GM23248 (cell line): ENCODE results near the gene ZNF791. TPM values are rescaled to one million over a fixed set of nuclear protein-coding genes. Genes with fewer than 3 reads are reported as not detected.
"Not testable (repeated sequence)": the region's sequence is repeated elsewhere in the genome, so short reads cannot be mapped to it uniquely, and the experiment has no call there.

Experiments used
- DNase-seq: peaks from one replicate; pipeline ENCODE4 v3.0.0-alpha.2; 2015
- H2AFZ ChIP-seq: fragments of 200-600 bp; sonication (generic); 2 replicates; pipeline ENCODE4 v1.6.1; 2016; ENCODE audit warnings: antibody characterized with exemption
- H3F3A ChIP-seq: fragments of 200-600 bp; sonication (generic); 2 replicates; pipeline ENCODE4 v1.6.1; 2016; ENCODE audit warnings: mild to moderate bottlenecking, antibody characterized with exemption, mixed run types; ENCODE audit not compliant: insufficient read depth
- H3K27ac ChIP-seq: fragments of 200-600 bp; sonication (generic); 2 replicates; pipeline ENCODE4 v1.5.1; 2016; ENCODE audit warnings: mild to moderate bottlenecking
- H3K27me3 ChIP-seq: fragments of 200-600 bp; sonication (generic); replicated peaks from 2 replicates; pipeline ENCODE4 v1.6.1; 2016; ENCODE audit warnings: mild to moderate bottlenecking; ENCODE audit not compliant: insufficient read depth
- H3K36me3 ChIP-seq: fragments of 200-600 bp; sonication (generic); 2 replicates; pipeline ENCODE4 v1.6.1; 2016; ENCODE audit warnings: low read depth, mild to moderate bottlenecking
- H3K4me1 ChIP-seq: fragments of 200-600 bp; sonication (generic); 2 replicates; pipeline ENCODE4 v1.6.1; 2016; ENCODE audit warnings: mild to moderate bottlenecking; ENCODE audit not compliant: insufficient read depth
- H3K4me2 ChIP-seq: fragments of 200-600 bp; sonication (generic); one replicate; pipeline ENCODE4 v1.6.1; 2016; ENCODE audit warnings: mild to moderate bottlenecking; ENCODE audit not compliant: unreplicated experiment
- H3K4me3 ChIP-seq: fragments of 200-600 bp; sonication (generic); 2 replicates; pipeline ENCODE4 v1.5.1; 2016; ENCODE audit warnings: mild to moderate bottlenecking
- H3K79me2 ChIP-seq: fragments of 200-600 bp; sonication (generic); 2 replicates; pipeline ENCODE4 v1.6.1; 2016; ENCODE audit warnings: mild to moderate bottlenecking; ENCODE audit not compliant: insufficient read depth
- H3K9ac ChIP-seq: fragments of 200-600 bp; sonication (generic); 2 replicates; pipeline ENCODE4 v1.6.1; 2016; ENCODE audit warnings: mild to moderate bottlenecking
- H3K9me2 ChIP-seq: fragments of 200-600 bp; sonication (generic); 2 replicates; pipeline ENCODE4 v1.6.1; 2016; ENCODE audit warnings: mixed run types, mild to moderate bottlenecking, moderate library complexity; ENCODE audit not compliant: insufficient read depth
- H3K9me3 ChIP-seq: fragments of 200-600 bp; sonication (generic); one replicate; pipeline ENCODE4 v1.6.1; 2017; ENCODE audit warnings: low read depth
- H4K20me1 ChIP-seq: fragments of 200-600 bp; sonication (generic); 2 replicates; pipeline ENCODE4 v1.6.0; 2016; ENCODE audit not compliant: insufficient read depth
- EZH2 ChIP-seq: fragments of 200-600 bp; sonication (generic); IDR thresholded peaks from 2 replicates; pipeline ENCODE4 v1.6.1; 2018; ENCODE audit warnings: antibody characterized with exemption, mild to moderate bottlenecking; ENCODE audit not compliant: insufficient read depth, poor library complexity, severe bottlenecking
- EZH2phosphoT487 ChIP-seq: fragments of 200-600 bp; sonication (generic); IDR thresholded peaks from 2 replicates; pipeline ENCODE4 v1.6.1; 2018; ENCODE audit warnings: antibody characterized with exemption, moderate library complexity, mild to moderate bottlenecking, low read depth; ENCODE audit not compliant: insufficient read depth
- WGBS, 2 experiments: methylation state at CpG; one replicate each; pipeline ENCODE4 v1.1.6; 2015 to 2017; ENCODE audit warnings: low lambda C conversion rate in 2 of 2, low coverage in 1 of 2; ENCODE audit errors: missing lambda C conversion rate in 2 of 2; 5-methylcytosine and 5-hydroxymethylcytosine counted together
- in situ Hi-C: fragments of 300-500 bp; cut with MboI; formaldehyde crosslinking; loops from 2 replicates; pipeline ENCODE4 v1.15.0; 2020
- polyA plus RNA-seq: library from polyadenylated mRNA; unstranded; fragments of >200 nt; fragmentation: Nextera tagmentation; extraction: Ambion mirVana; gene quantifications from 2 replicates; pipeline ENCODE4 v1.2.1, GENCODE V29; 2016
- total RNA-seq: library from RNA; depleted of rRNA; stranded (reverse); fragments of >200 nt; shearing (Covaris generic); gene quantifications from 2 replicates; pipeline ENCODE4 v1.2.3, GENCODE V29; 2014

The ZNF791 gene
- total and polyA plus RNA-seq, 2 experiments from 2014 or later, result 11.9 to 12.6 TPM

- no peaks in the 10 kb centered on the region for H3K9me3 ChIP-seq
- H3K27ac ChIP-seq, result no peak overlapping the region
- H3K27me3 ChIP-seq, result no peaks in the 10 kb centered on the region
- DNase-seq, result no peak
- no peaks in the 10 kb centered on the region for H3K4me1 ChIP-seq
- no peaks in the 10 kb centered on the region for H3K36me3 ChIP-seq
- no peak overlapping the region for H2AFZ ChIP-seq
- no peaks in the 10 kb centered on the region for H3K79me2 ChIP-seq
- H3K4me2 ChIP-seq, result no peak overlapping the region
- in situ Hi-C loops, result no loop called here
- H4K20me1 ChIP-seq, result no peaks in the 10 kb centered on the region
- no peak overlapping the region for H3K9ac ChIP-seq
- WGBS, 2 experiments, result 91 to 95% methylated on average over 18 to 22 of the region's 22 CpGs
- no peak for TF ChIP-seq EZH2
- TF ChIP-seq EZH2phosphoT487, result no peak
- H3F3A ChIP-seq, result peaks cover 6% of the 10 kb centered on the region
- no peaks in the 10 kb centered on the region for H3K9me2 ChIP-seq
- no peak overlapping the region for H3K4me3 ChIP-seq
Measured at GRCh38 chr19:12638611-12639182, 28.0 kb downstream of the ZNF791 start.

GRCh38 chr19:12639901-12640613, 29.3 kb downstream of the ZNF791 start:
- in situ Hi-C loops, result no loop called here
- Histone ChIP-seq H3K4me3 (peak overlapping the region; percentile 64), H3K4me1 (no peaks in the 10 kb centered on the region), H3K36me3 (no peaks in the 10 kb centered on the region), H2AFZ (peak overlapping the region; percentile 88), H3K27ac (0 out of 2 replicates have a peak overlapping the region, but pooled peaks have one; percentile 8), H3K79me2 (no peaks in the 10 kb centered on the region), H4K20me1 (no peaks in the 10 kb centered on the region), H3K9me3 (no peaks in the 10 kb centered on the region), H3K27me3 (no peaks in the 10 kb centered on the region), H3F3A (no peaks in the 10 kb centered on the region), H3K4me2 (peak overlapping the region; percentile 59), H3K9me2 (no peaks in the 10 kb centered on the region), H3K9ac (peak overlapping the region; percentile 60)
- WGBS, 2 experiments, result 8 to 10% methylated on average over 39 of the region's 39 CpGs
- TF ChIP-seq EZH2 (no peak), EZH2phosphoT487 (no peak)
- peak; percentile 95 for DNase-seq

GRCh38 chr19:12641456-12641855, 30.7 kb downstream of the ZNF791 start:
- in situ Hi-C loops, result no loop called here

GRCh38 chr19:12642506-12642905, 31.8 kb downstream of the ZNF791 start:
- Histone ChIP-seq H3K27me3 (no peaks in the 10 kb centered on the region), H3K4me2 (no peak overlapping the region), H3F3A (no peaks in the 10 kb centered on the region), H3K27ac (no peak overlapping the region), H4K20me1 (no peaks in the 10 kb centered on the region), H3K4me1 (no peaks in the 10 kb centered on the region), H3K9ac (no peak overlapping the region), H3K9me2 (no peaks in the 10 kb centered on the region), H3K9me3 (no peaks in the 10 kb centered on the region), H2AFZ (no peak overlapping the region), H3K36me3 (no peaks in the 10 kb centered on the region), H3K79me2 (no peaks in the 10 kb centered on the region), H3K4me3 (no peak overlapping the region)
- in situ Hi-C loops, result no loop called here
- no peak for DNase-seq
- TF ChIP-seq EZH2phosphoT487 (no peak), EZH2 (no peak)
- 89 to 90% methylated on average over 23 to 26 of the region's 26 CpGs for WGBS, 2 experiments

More at GRCh38 chr19:12641456-12641855, 30.7 kb downstream of the ZNF791 start:
- no peak overlapping the region for H3K4me2 ChIP-seq
- H4K20me1 ChIP-seq, result no peaks in the 10 kb centered on the region
- no peaks in the 10 kb centered on the region for H3F3A ChIP-seq
- no peak overlapping the region for H3K27ac ChIP-seq
- no peak overlapping the region for H2AFZ ChIP-seq
- no peaks in the 10 kb centered on the region for H3K79me2 ChIP-seq
- no peaks in the 10 kb centered on the region for H3K36me3 ChIP-seq
- H3K9me3 ChIP-seq, result no peaks in the 10 kb centered on the region
- TF ChIP-seq EZH2 (no peak), EZH2phosphoT487 (no peak)
- H3K9me2 ChIP-seq, result no peaks in the 10 kb centered on the region
- no peak for DNase-seq
- 62% methylated on average over 13 of the region's 13 CpGs for WGBS, 2 experiments
- H3K9ac ChIP-seq, result no peak overlapping the region
- H3K4me1 ChIP-seq, result no peaks in the 10 kb centered on the region
- H3K4me3 ChIP-seq, result no peak overlapping the region
- H3K27me3 ChIP-seq, result no peaks in the 10 kb centered on the region

GRCh38 chr19:12643716-12644115, 33.0 kb downstream of the ZNF791 start:
- H3K79me2 ChIP-seq, H3K4me3 ChIP-seq, H3K36me3 ChIP-seq, DNase-seq, H3K27me3 ChIP-seq, H3K4me1 ChIP-seq, H2AFZ ChIP-seq, H3F3A ChIP-seq, H4K20me1 ChIP-seq, H3K4me2 ChIP-seq, H3K9ac ChIP-seq, in situ Hi-C loops, H3K27ac ChIP-seq, H3K9me2 ChIP-seq, H3K9me3 ChIP-seq: not testable (repeated sequence)
- 83 to 84% methylated on average over 14 of the region's 14 CpGs for WGBS, 2 experiments
